ENCODE measurements around the gene HOXB1. TPM values are rescaled to one million over a fixed set of nuclear protein-coding genes. Genes with fewer than 3 reads are reported as not detected.

HOXB1 gene
- total and polyA plus RNA-seq, 2 donors (not counting 3 experiments of a cell fraction or from before 2014, with no cell fraction given): not detected

- Histone ChIP-seq H2AFZ (ENCODE audit: low read depth, low read length) (peak overlapping the region; percentile 49), H3K79me2 (ENCODE audit: control insufficient read depth, insufficient read depth, low read length) (no peaks in the 10 kb centered on the region), H3K36me3 (ENCODE audit: control insufficient read depth in 2 of 2, extremely low read depth in 1 of 2, insufficient read depth in 2 of 2, low read length in 2 of 2) (no peaks in the 10 kb centered on the region), H3K4me3 (replicated peaks in 1 of 3; ENCODE audit: insufficient read depth in 1 of 3, low read depth in 1 of 3, low read length in 3 of 3) (no peak overlapping the region), H4K20me1 (replicated peaks; ENCODE audit: control insufficient read depth, extremely low read depth, insufficient read depth, low read length) (no peaks in the 10 kb centered on the region), H3K9ac (replicated peaks; ENCODE audit: extremely low read depth, insufficient read depth, low read length) (no peak overlapping the region), H3K27ac (ENCODE audit: insufficient read depth, low read depth, low read length) (no peak overlapping the region), H3K27me3 (ENCODE audit: control insufficient read depth in 2 of 2, insufficient read depth in 2 of 2, low read length in 2 of 2) (peaks cover 16 to 20% of the 10 kb centered on the region in 2 experiments), H3K9me1 (replicated peaks; ENCODE audit: control insufficient read depth, extremely low read depth, insufficient read depth, low read length) (no peaks in the 10 kb centered on the region), H3K9me3 (replicated peaks; ENCODE audit: control insufficient read depth, insufficient read depth, low read length) (no peaks in the 10 kb centered on the region), H3K4me1 (ENCODE audit: control insufficient read depth, extremely low read depth, insufficient read depth, low read length) (no peaks in the 10 kb centered on the region), H3K4me2 (ENCODE audit: insufficient read depth, low read length) (no peak overlapping the region)
- intact Hi-C loops (cut with micrococcal nuclease): no loop called here
- dilution Hi-C loops (cut with MboI; ENCODE audit: extremely low pct_ligation_motif_present, low sequenced_read_pairs): no loop called here
- FAIRE-seq (no peak), DNase-seq (ENCODE audit: low read depth, low spot score) (no peak)
- CTCF ChIA-PET: interaction anchor here (0.6 kb wide), 1 partner anchor 53 kb away, joined by 3 read pairs; no protein-coding TSS in a partner anchor
- TF ChIP-seq, protein P1, sequence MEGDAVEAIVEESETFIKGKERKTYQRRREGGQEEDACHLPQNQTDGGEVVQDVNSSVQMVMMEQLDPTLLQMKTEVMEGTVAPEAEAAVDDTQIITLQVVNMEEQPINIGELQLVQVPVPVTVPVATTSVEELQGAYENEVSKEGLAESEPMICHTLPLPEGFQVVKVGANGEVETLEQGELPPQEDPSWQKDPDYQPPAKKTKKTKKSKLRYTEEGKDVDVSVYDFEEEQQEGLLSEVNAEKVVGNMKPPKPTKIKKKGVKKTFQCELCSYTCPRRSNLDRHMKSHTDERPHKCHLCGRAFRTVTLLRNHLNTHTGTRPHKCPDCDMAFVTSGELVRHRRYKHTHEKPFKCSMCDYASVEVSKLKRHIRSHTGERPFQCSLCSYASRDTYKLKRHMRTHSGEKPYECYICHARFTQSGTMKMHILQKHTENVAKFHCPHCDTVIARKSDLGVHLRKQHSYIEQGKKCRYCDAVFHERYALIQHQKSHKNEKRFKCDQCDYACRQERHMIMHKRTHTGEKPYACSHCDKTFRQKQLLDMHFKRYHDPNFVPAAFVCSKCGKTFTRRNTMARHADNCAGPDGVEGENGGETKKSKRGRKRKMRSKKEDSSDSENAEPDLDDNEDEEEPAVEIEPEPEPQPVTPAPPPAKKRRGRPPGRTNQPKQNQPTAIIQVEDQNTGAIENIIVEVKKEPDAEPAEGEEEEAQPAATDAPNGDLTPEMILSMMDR (IDR thresholded peaks at IDR 0.05; ENCODE audit: extremely low read depth in 1 of 2, insufficient read depth in 1 of 2, low read depth in 1 of 2, low read length in 2 of 2): no peak
- TF ChIP-seq MAX (IDR thresholded peaks at IDR 0.05; ENCODE audit: insufficient read depth, insufficient read length): no peak
- no peak for TF ChIP-seq POLR2AphosphoS5 (IDR thresholded peaks at IDR 0.05; ENCODE audit: insufficient read depth, low read depth, low read length)
- no peak for TF ChIP-seq EZH2 (IDR thresholded peaks at IDR 0.05; ENCODE audit: borderline replicate concordance, low read depth, low read length, severe bottlenecking)
- TF ChIP-seq FOS (IDR thresholded peaks at IDR 0.05; ENCODE audit: borderline replicate concordance, insufficient read depth, low read length): no peak
- no peak for TF ChIP-seq JUN (IDR thresholded peaks at IDR 0.05; ENCODE audit: borderline replicate concordance, insufficient read depth, insufficient read length, low read depth)
- no peak for TF ChIP-seq POLR2A (IDR thresholded peaks at IDR 0.05; ENCODE audit: low read depth, low read length)
- no peak for TF ChIP-seq GATA2 (IDR thresholded peaks at IDR 0.05; ENCODE audit: insufficient read depth, insufficient read length, low read depth, low read length)
- no peak for TF ChIP-seq MYC (IDR thresholded peaks at IDR 0.05; ENCODE audit: low read depth, low read length)
- POLR2A ChIA-PET: no interaction called here
- no TSS peak for BruUV-seq (replicated peaks)
These were observed 3.9 kb downstream of the HOXB1 start for GRCh38 chr17:48526608-48527546.
